ENCODE measurements around the gene HS6ST2. TPM values are rescaled to one million over a fixed set of nuclear protein-coding genes. Genes with fewer than 3 reads are reported as not detected.
A peak's percentile ranks its signal among the peaks of the same experiment; 100 is the strongest.

HS6ST2 gene
- total RNA-seq, 1 donor from 2014 or later, result 43.2 TPM

DNA sequence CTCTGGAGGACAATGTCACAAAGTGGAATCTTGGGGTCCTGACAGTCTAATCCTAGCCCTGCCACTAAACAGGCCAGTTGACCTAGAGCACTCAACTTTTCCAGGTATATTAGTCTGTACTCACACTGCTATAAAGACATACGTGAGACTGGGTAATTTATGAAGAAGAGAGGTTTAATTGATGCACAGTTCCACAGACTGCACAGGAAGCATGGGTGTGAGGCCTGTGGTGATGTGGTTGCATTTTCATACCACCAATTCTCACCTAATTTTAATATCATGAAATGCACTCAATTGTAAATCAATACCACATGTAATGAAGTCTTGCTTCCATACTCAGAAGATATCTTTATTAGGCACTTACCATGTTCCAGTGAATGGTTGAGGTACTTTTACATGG is 192.0 kb downstream of the HS6ST2 start:
- Mint-ChIP-seq H3K27me3 (ENCODE audit: insufficient read depth, low read depth) (peaks cover 2% of the 10 kb centered on the region), H3K4me1 (peaks cover 3% of the 10 kb centered on the region), H3K4me3 (no peak overlapping the region), H3K36me3 (peaks cover 1% of the 10 kb centered on the region), H3K27ac (no peak overlapping the region), H3K9me3 (no peaks in the 10 kb centered on the region)
- no peaks in the 10 kb centered on the region for H3K36me3 ChIP-seq
- H3K27ac ChIP-seq, result no peak overlapping the region
- no peak overlapping the region for H3K9ac ChIP-seq
- peaks cover 3% of the 10 kb centered on the region for H3K9me3 ChIP-seq (ENCODE audit: low read depth)
- H3K4me1 ChIP-seq, result no peaks in the 10 kb centered on the region
- no peaks in the 10 kb centered on the region for H3K79me2 ChIP-seq (ENCODE audit: low read depth)
- H4K20me1 ChIP-seq (ENCODE audit: low read depth), result no peaks in the 10 kb centered on the region
- no peak overlapping the region for H3K4me2 ChIP-seq
- H2AFZ ChIP-seq (replicated peaks), result no peak overlapping the region
- no peak overlapping the region for H3K4me3 ChIP-seq
- H3K27me3 ChIP-seq, result no peaks in the 10 kb centered on the region
- no peak for DNase-seq (ENCODE audit: low spot score)
- H3F3A ChIP-seq (ENCODE audit: low read depth), result no peaks in the 10 kb centered on the region
- TF ChIP-seq, protein P1, sequence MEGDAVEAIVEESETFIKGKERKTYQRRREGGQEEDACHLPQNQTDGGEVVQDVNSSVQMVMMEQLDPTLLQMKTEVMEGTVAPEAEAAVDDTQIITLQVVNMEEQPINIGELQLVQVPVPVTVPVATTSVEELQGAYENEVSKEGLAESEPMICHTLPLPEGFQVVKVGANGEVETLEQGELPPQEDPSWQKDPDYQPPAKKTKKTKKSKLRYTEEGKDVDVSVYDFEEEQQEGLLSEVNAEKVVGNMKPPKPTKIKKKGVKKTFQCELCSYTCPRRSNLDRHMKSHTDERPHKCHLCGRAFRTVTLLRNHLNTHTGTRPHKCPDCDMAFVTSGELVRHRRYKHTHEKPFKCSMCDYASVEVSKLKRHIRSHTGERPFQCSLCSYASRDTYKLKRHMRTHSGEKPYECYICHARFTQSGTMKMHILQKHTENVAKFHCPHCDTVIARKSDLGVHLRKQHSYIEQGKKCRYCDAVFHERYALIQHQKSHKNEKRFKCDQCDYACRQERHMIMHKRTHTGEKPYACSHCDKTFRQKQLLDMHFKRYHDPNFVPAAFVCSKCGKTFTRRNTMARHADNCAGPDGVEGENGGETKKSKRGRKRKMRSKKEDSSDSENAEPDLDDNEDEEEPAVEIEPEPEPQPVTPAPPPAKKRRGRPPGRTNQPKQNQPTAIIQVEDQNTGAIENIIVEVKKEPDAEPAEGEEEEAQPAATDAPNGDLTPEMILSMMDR (IDR thresholded peaks at IDR 0.05), result no peak
- no peak for TF ChIP-seq EZH2phosphoT487 (IDR thresholded peaks at IDR 0.05)
- no peak for TF ChIP-seq EZH2 (IDR thresholded peaks at IDR 0.05)

DNA sequence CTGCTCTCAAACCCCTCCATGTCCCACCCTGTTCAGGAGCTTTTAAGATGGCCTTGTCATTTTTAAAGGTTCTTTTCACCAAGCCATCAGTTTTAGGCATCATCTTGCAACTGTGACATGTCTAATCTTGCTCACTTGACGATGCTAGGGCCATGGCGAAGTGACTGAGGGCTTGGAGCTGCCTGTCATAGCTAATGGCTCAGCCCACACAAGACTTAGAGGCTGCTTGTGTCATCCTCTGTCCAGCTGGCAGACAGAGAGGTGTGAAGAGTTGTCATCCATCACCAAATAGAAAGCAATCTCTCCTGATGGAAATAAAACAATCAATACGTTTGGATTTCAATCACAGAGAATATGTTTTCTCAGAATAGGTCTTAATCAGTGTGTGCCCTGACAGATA is 194.9 kb downstream of the HS6ST2 start:
- no peaks in the 10 kb centered on the region for H3K36me3 ChIP-seq
- H3K4me1 Mint-ChIP-seq, result peaks cover 29% of the 10 kb centered on the region
- TF ChIP-seq, protein P1 (IDR thresholded peaks at IDR 0.05), result no peak
- TF ChIP-seq EZH2 (IDR thresholded peaks at IDR 0.05) (no peak), EZH2phosphoT487 (IDR thresholded peaks at IDR 0.05) (no peak)
- H3K4me1 ChIP-seq, result peaks cover 22% of the 10 kb centered on the region
- H3K27me3 Mint-ChIP-seq (ENCODE audit: insufficient read depth, low read depth), result peaks cover 2% of the 10 kb centered on the region
- peaks cover 6% of the 10 kb centered on the region for H3F3A ChIP-seq (ENCODE audit: low read depth)
- no peak for DNase-seq (ENCODE audit: low spot score)
- H3K9me3 Mint-ChIP-seq, result no peaks in the 10 kb centered on the region
- no peak overlapping the region for H3K9ac ChIP-seq
- H3K79me2 ChIP-seq (ENCODE audit: low read depth), result no peaks in the 10 kb centered on the region
- H3K36me3 Mint-ChIP-seq, result peaks cover 1% of the 10 kb centered on the region
- H3K4me2 ChIP-seq, result no peak overlapping the region
- no peak overlapping the region for H3K27ac Mint-ChIP-seq
- no peaks in the 10 kb centered on the region for H4K20me1 ChIP-seq (ENCODE audit: low read depth)
- peaks cover 3% of the 10 kb centered on the region for H3K9me3 ChIP-seq (ENCODE audit: low read depth)
- H3K27ac ChIP-seq, result no peak overlapping the region
- H3K27me3 ChIP-seq, result no peaks in the 10 kb centered on the region
- H3K4me3 Mint-ChIP-seq, result no peak overlapping the region
- no peak overlapping the region for H2AFZ ChIP-seq (replicated peaks)
- no peak overlapping the region for H3K4me3 ChIP-seq

DNA sequence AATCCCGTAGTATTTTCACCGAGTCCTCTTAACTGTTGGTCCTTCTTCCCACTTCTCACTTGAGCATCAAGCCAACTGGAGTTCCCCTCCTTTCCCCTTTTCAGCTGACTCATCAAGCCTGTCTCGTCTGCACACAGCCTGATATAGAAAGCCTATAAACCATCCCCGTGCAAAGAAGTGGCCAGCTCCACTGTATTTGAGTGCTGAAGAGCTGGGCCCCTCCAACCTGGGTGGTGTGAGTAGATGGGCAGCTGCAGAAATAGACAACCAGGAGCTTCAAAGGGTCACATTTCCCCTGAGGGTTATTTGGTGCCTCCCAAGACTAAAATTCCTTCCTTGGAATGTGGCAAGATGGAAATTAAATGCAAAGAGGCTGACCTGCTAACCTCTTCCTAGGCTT is 199.7 kb downstream of the HS6ST2 start:
- peaks cover 32% of the 10 kb centered on the region for H3K4me1 Mint-ChIP-seq
- Histone ChIP-seq H3K4me3 (no peak overlapping the region), H3K9me3 (ENCODE audit: low read depth) (peaks cover 3% of the 10 kb centered on the region), H3K4me1 (peaks cover 25% of the 10 kb centered on the region), H3K36me3 (no peaks in the 10 kb centered on the region), H3K9ac (no peak overlapping the region), H3K27me3 (no peaks in the 10 kb centered on the region), H3K27ac (no peak overlapping the region), H2AFZ (replicated peaks) (no peak overlapping the region), H3K79me2 (ENCODE audit: low read depth) (no peaks in the 10 kb centered on the region), H4K20me1 (ENCODE audit: low read depth) (no peaks in the 10 kb centered on the region), H3K4me2 (peak overlapping the region; percentile 10), H3F3A (ENCODE audit: low read depth) (peaks cover 6% of the 10 kb centered on the region)
- no peak overlapping the region for H3K4me3 Mint-ChIP-seq
- TF ChIP-seq, protein P1 (IDR thresholded peaks at IDR 0.05), result no peak
- TF ChIP-seq EZH2phosphoT487 (IDR thresholded peaks at IDR 0.05) (no peak), EZH2 (IDR thresholded peaks at IDR 0.05) (no peak)
- DNase-seq (ENCODE audit: low spot score), result no peak
- H3K27ac Mint-ChIP-seq, result peak overlapping the region; percentile 4
- no peaks in the 10 kb centered on the region for H3K36me3 Mint-ChIP-seq
- peaks cover 3% of the 10 kb centered on the region for H3K27me3 Mint-ChIP-seq (ENCODE audit: insufficient read depth, low read depth)
- H3K9me3 Mint-ChIP-seq, result no peaks in the 10 kb centered on the region

All from neural progenitor cell (in vitro differentiated cells).